HCT116 (cell line): ENCODE results near the gene STAB1. TPM values are rescaled to one million over a fixed set of nuclear protein-coding genes. Genes with fewer than 3 reads are reported as not detected.

ENCODE experiments used
- ATAC-seq: fragments of 200-7000 bp; cut with Tn5 transposase; 2 replicates; pipeline ENCODE4 v1.9.1; 2020; ENCODE audit warnings: mild to moderate bottlenecking, moderate library complexity
- BruUV-seq: library from RNA; stranded (reverse); fragments of 400-500 nt; replicated peaks from 2 replicates; lab custom pipeline; 2021; lab: Mats Ljungman, UMichigan
- CTCF ChIA-PET: fragments of 300-600 bp; sonication (Branson Sonifier 250); formaldehyde crosslinking; loops from one replicate; lab custom pipeline; 2021; ENCODE audit warnings: antibody characterized with exemption; lab: Charles Lee
- POLR2A ChIA-PET: fragments of 300-600, 350-600 bp; sonication (Branson Sonifier 250); formaldehyde crosslinking; loops from one replicate; lab custom pipeline; 2021; ENCODE audit warnings: antibody characterized with exemption; lab: Charles Lee
- RAD21 ChIA-PET, 2 experiments: fragments of 300-600 bp; sonication (Branson Sonifier 250); formaldehyde crosslinking; loops; one replicate each; lab custom pipeline; 2023; ENCODE audit warnings: low total read pairs in 2 of 2; ENCODE audit not compliant: uncharacterized antibody in 2 of 2, unreplicated experiment in 2 of 2, low non-redundant PET in 1 of 2; lab: Charles Lee
- DNase-seq: peaks from one replicate; pipeline ENCODE4 v3.0.0-alpha.2; 2010; ENCODE audit warnings: low read depth, low spot score
- H2AFZ ChIP-seq: fragments of 200-600 bp; shearing (Covaris generic), sonication (generic); 2 replicates; pipeline ENCODE4 v1.6.1; 2017; ENCODE audit warnings: low read depth, mixed run types, mixed read lengths, antibody characterized with exemption, low read length; ENCODE audit not compliant: poor library complexity, severe bottlenecking
- H3K27ac ChIP-seq: 2 replicates; pipeline ENCODE4 v1.5.1; 2012; ENCODE audit warnings: low read depth, low read length
- H3K27me3 ChIP-seq: fragments of 200-600 bp; sonication (generic); 2 replicates; pipeline ENCODE4 v1.6.1; 2016; ENCODE audit warnings: mixed run types, low read length, mixed read lengths; ENCODE audit not compliant: insufficient read depth
- H3K36me3 ChIP-seq, 2 experiments: fragments of 200-500 bp in 1 of 2; fragments of 200-600 bp in 1 of 2; sonication (Bioruptor generic) in 1 of 2; sonication (generic) in 1 of 2; 2 replicates each; pipeline versions ENCODE4 v1.5.1 to v1.6.1; 2014 to 2016; ENCODE audit warnings: low read length in 2 of 2, inconsistent platforms in 1 of 2, mixed read lengths in 1 of 2, mixed run types in 1 of 2; ENCODE audit not compliant: insufficient read depth in 2 of 2, control insufficient read depth in 1 of 2
- H3K4me1 ChIP-seq, 2 experiments: fragments of 200-600 bp in 1 of 2; sonication (generic) in 1 of 2; 2 replicates each; pipeline versions ENCODE4 v1.5.1 to v1.6.1; 2012 to 2017; ENCODE audit warnings: low read length in 2 of 2, inconsistent platforms in 1 of 2, mild to moderate bottlenecking in 1 of 2, mixed read lengths in 1 of 2, mixed run types in 1 of 2, moderate library complexity in 1 of 2; ENCODE audit not compliant: insufficient read depth in 2 of 2, control insufficient read depth in 1 of 2
- H3K4me2 ChIP-seq: fragments of 200-600 bp; sonication (generic); 2 replicates; pipeline ENCODE4 v1.6.1; 2017; ENCODE audit warnings: mixed run types, low read length, mixed read lengths
- H3K4me3 ChIP-seq, 2 experiments: fragments of 200-600 bp in 1 of 2; sonication (generic) in 1 of 2; replicated peaks in 1 of 2; 2 replicates each; pipeline ENCODE4 v1.5.1; 2011 to 2016; ENCODE audit warnings: low read length in 2 of 2, control low read depth in 1 of 2, low read depth in 1 of 2, mild to moderate bottlenecking in 1 of 2, mixed read lengths in 1 of 2, mixed run types in 1 of 2
- H3K79me2 ChIP-seq: fragments of 200-600 bp; sonication (generic); 2 replicates; pipeline ENCODE4 v1.6.1; 2017; ENCODE audit warnings: mild to moderate bottlenecking, mixed run types, low read length, moderate library complexity, mixed read lengths; ENCODE audit not compliant: insufficient read depth
- H3K9ac ChIP-seq: fragments of 200-600 bp; sonication (generic); 2 replicates; pipeline ENCODE4 v1.6.1; 2016; ENCODE audit warnings: low read length, mixed read lengths
- H3K9me2 ChIP-seq: fragments of 200-600 bp; sonication (generic), shearing (Covaris generic); 2 replicates; pipeline ENCODE4 v1.6.1; 2017; ENCODE audit warnings: mixed run types, mild to moderate bottlenecking, moderate library complexity; ENCODE audit not compliant: insufficient read depth
- H3K9me3 ChIP-seq, 2 experiments: fragments of 200-500 bp in 1 of 2; fragments of 200-600 bp in 1 of 2; sonication (Bioruptor generic) in 1 of 2; sonication (generic) in 1 of 2; 2 replicates each; pipeline ENCODE4 v1.6.1; 2014 to 2017; ENCODE audit warnings: low read length in 2 of 2, mixed read lengths in 2 of 2, inconsistent platforms in 1 of 2, low read depth in 1 of 2, mild to moderate bottlenecking in 1 of 2, mixed run types in 1 of 2, moderate library complexity in 1 of 2; ENCODE audit not compliant: control insufficient read depth in 1 of 2, insufficient read depth in 1 of 2
- H4K20me1 ChIP-seq: fragments of 200-600 bp; sonication (generic), shearing (Covaris generic); 2 replicates; pipeline ENCODE4 v1.6.1; 2017; ENCODE audit warnings: mixed run types, mild to moderate bottlenecking, moderate library complexity; ENCODE audit not compliant: insufficient read depth
- ATF3 ChIP-seq: IDR thresholded peaks from 2 replicates; pipeline ENCODE4 v1.6.1; 2012
- POLR2AphosphoS5 ChIP-seq: IDR thresholded peaks from 2 replicates; pipeline ENCODE4 v1.6.1; 2011; ENCODE audit warnings: mild to moderate bottlenecking, low read depth, low read length, moderate library complexity
- REST ChIP-seq: IDR thresholded peaks from 2 replicates; pipeline ENCODE4 v1.6.1; 2012; ENCODE audit warnings: low read depth
- SIN3A ChIP-seq: IDR thresholded peaks from 2 replicates; pipeline ENCODE4 v1.6.1; 2012; ENCODE audit warnings: low read depth
- SRF ChIP-seq: IDR thresholded peaks from 2 replicates; pipeline ENCODE4 v1.6.1; 2012; ENCODE audit warnings: low read depth
- YY1 ChIP-seq: IDR thresholded peaks from 2 replicates; pipeline ENCODE4 v1.6.1; 2011; ENCODE audit warnings: low read length, low read depth, moderate library complexity, mild to moderate bottlenecking; ENCODE audit not compliant: insufficient replicate concordance; ENCODE audit errors: extremely low read depth
- ZFX ChIP-seq: fragments of 450-650 bp; IDR thresholded peaks from 2 replicates; pipeline ENCODE4 v1.6.1; 2017
- intact Hi-C: fragments of 100-400 bp; cut with micrococcal nuclease; formaldehyde crosslinking; loops from 2 replicates; pipeline ENCODE4 v1.10.0; 2022
- total RNA-seq: library from RNA; stranded (reverse); gene quantifications from one replicate; pipeline ENCODE4 v1.2.1, GENCODE V29; 2021; ENCODE audit not compliant: unreplicated experiment

STAB1 gene
- total RNA-seq, 1 experiment from 2014 or later: 0.44 TPM

GRCh38 chr3:52492059-52492458 is 3.1 kb upstream of the STAB1 start (continued):
- TF ChIP-seq SRF: no peak
- no peak for TF ChIP-seq ATF3
- no peak for TF ChIP-seq ZFX
- TF ChIP-seq POLR2AphosphoS5: no peak
- TF ChIP-seq YY1: no peak
- TF ChIP-seq, all 23 proteins: peak for 0

GRCh38 chr3:52493232-52494017 is 1.7 kb upstream of the STAB1 start:
- H3K9me3 ChIP-seq: no peaks in the 10 kb centered on the region
- H3K4me1 ChIP-seq: no peaks in the 10 kb centered on the region
- H3K79me2 ChIP-seq: no peaks in the 10 kb centered on the region
- H3K4me2 ChIP-seq: no peak overlapping the region
- ChIA-PET RAD21 (no interaction called here), POLR2A (no interaction called here), CTCF (no interaction called here)
- no peaks in the 10 kb centered on the region for H4K20me1 ChIP-seq
- H3K36me3 ChIP-seq: peaks cover 3 to 21% of the 10 kb centered on the region in 2 experiments; a peak in 2 of 4 replicates
- no peak overlapping the region for H2AFZ ChIP-seq
- DNase-seq (no peak), ATAC-seq (peak; percentile 12; the same call in 1 of the 2 replicates)
- H3K9me2 ChIP-seq: no peaks in the 10 kb centered on the region
- no TSS peak for BruUV-seq
- intact Hi-C loops: no loop called here
- no peak overlapping the region for H3K4me3 ChIP-seq
- H3K9ac ChIP-seq: no peak overlapping the region
- TF ChIP-seq REST (no peak), SIN3A (no peak)
- no peaks in the 10 kb centered on the region for H3K27me3 ChIP-seq
- H3K27ac ChIP-seq: no peak overlapping the region
